DLD1 (cell line): ENCODE data around the gene GLTP.

Experiments used
- in situ Hi-C: cut with HindIII; loops from 2 replicates; pipeline ENCODE4 v1.10.0; 2017; ENCODE audit warnings: low sequenced_read_pairs

The GLTP gene

GRCh38 chr12:109822951-109823411 lies 57.4 kb downstream of the GLTP start:
- in situ Hi-C loops = no loop called here

GRCh38 chr12:109822416-109822815 lies 57.9 kb downstream of the GLTP start:
- in situ Hi-C loops = no loop called here

DNA sequence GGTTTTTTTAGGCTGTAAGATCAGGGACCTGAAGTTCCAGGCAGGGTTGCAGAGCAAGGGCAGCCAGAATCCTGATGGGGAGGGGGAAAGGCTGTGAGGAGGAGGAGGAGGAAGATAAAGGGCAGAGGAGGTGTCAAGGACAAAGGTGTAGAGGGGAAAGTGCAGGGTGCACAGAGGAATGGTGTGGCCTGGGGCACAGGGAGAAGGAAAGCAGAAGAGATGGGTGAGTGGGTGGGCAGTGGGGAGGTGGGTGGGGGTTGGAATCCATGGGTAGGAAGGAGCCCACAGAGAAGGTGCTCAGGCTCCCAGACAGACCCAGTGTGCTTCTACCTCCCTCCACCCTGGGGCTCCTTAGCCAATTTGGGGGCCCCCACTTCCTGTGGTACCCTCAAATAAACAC lies 58.4 kb downstream of the GLTP start:
- in situ Hi-C loops = no loop called here

DNA sequence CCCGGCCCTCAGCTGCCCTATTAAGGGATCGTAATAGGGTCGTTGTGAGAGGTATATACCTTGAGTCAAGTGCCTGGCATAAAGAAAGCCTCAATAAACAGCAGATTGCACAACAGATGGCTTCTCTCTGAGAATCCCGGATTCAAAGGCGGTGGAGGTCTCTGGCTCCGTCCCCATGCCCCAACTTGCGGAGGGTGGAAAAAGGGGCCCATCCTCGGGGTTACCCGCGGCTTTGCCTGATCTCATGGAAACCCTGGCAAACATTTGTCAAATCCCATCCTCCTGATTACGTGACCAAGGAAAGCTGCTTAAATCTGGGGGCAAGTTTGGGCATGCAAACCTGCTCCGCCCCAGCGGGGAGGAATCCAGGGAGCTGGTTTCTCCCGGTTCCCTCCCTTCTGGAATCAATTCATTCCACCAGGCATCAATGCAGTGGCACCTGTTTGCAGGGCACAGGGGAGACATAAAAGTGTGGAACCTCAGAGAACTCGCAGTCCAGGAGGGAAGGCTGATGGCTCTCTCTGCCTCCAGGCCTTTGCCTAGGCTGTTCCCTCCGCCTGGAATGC lies 59.4 kb downstream of the GLTP start:
- in situ Hi-C loops = no loop called here

- in situ Hi-C loops = loop anchor here (10.0 kb wide), 1 partner anchor 146 kb away; no protein-coding TSS in a partner anchor
Observed at GRCh38 chr12:109818905-109819500, 61.3 kb downstream of the GLTP start.

- in situ Hi-C loops = loop anchor here (10.0 kb wide), 1 partner anchor 147 kb away; no protein-coding TSS in a partner anchor
Observed at GRCh38 chr12:109818253-109818652, 62.1 kb downstream of the GLTP start.

GRCh38 chr12:109817627-109818231 lies 62.6 kb downstream of the GLTP start:
- in situ Hi-C loops = loop anchor here (10.0 kb wide), 1 partner anchor 147 kb away; no protein-coding TSS in a partner anchor

- in situ Hi-C loops = loop anchor here (10.0 kb wide), 1 partner anchor 148 kb away; no protein-coding TSS in a partner anchor
Observed at GRCh38 chr12:109816870-109817269, 63.5 kb downstream of the GLTP start.

GRCh38 chr12:109815757-109816617 lies 64.4 kb downstream of the GLTP start:
- in situ Hi-C loops = loop anchor here (10.0 kb wide), 1 partner anchor 149 kb away; no protein-coding TSS in a partner anchor

GRCh38 chr12:109815225-109815624 lies 65.1 kb downstream of the GLTP start:
- in situ Hi-C loops = loop anchor here (10.0 kb wide), 1 partner anchor 150 kb away; no protein-coding TSS in a partner anchor

DNA sequence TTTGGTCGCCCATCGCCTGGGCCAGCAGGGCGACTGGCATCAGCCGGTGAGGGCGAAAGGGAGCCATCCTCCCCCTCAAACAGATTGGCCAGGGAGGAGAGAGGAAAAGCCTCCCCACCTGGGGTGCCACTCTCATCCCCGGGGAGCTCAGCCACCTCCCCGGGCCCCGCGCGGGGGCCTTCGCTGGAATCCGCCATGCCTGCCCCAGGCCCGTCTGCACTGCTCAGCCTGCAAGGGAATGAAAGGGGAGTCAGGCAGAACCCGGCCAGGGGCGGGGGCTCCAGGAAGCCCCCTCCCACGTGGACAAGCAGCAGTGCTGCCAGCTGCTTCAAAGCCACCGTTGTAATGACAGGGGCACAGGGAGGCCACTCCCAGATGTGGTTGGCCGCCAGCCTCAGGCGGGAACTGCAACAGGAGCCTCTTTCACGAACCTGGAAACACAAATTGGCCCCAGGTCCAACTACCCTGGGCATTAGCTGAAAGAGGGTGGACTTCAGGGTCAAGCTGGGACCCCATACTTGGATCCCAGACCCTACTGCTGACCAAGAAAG lies 65.7 kb downstream of the GLTP start:
- in situ Hi-C loops = loop anchor here (10.0 kb wide), 1 partner anchor 150 kb away; no protein-coding TSS in a partner anchor

DNA sequence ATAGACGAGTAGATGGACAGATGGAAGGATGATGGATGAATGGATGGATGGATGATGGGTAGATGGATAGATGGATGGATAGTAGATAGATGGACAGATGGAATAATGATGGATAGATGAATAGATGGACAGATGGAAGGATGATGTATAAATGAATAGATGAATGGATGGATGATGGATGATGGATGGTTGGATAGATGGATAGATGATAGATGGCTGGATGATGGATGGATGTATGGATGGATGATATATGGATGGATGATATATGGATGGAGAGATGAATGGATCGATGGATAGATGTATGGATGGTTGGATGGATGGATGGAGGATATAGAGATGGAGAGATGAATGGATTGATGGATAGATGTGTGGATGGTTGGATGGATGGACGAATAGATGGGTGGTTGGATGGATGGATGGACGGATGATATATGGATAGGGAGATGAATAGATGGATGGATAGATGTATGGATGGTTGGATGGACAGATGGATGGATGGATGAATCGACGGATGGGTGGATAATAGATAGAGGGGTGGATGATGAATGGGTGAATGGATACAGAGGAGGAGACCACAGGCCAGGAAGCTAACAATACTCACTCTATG lies 66.4 kb downstream of the GLTP start:
- in situ Hi-C loops = loop anchor here (10.0 kb wide), 1 partner anchor 151 kb away; no protein-coding TSS in a partner anchor

DNA sequence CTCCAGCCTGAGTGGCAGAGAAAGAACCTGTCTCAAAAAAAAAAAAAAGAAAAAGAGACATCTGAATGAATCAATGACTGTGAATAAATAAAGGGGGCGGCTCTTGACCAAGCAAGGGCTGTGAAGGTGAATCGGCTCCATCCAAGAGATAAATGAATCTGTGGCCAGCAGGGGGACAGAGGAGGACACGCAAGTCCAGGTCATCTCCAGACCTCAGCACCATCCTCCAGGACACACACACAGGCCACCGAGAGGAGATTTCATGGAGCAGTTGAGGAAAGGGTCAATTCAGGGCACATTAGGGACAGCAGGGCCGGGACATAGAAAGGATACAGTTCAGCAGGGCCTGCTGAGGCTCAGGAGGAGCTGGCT lies 68.7 kb downstream of the GLTP start:
- in situ Hi-C loops = loop anchor here (10.0 kb wide), 1 partner anchor 153 kb away; no protein-coding TSS in a partner anchor

GRCh38 chr12:109810954-109811623 lies 69.3 kb downstream of the GLTP start:
- in situ Hi-C loops = loop anchor here (10.0 kb wide), 1 partner anchor 154 kb away; no protein-coding TSS in a partner anchor

- in situ Hi-C loops = no loop called here
Observed at GRCh38 chr12:109808876-109809646, 71.3 kb downstream of the GLTP start.

DNA sequence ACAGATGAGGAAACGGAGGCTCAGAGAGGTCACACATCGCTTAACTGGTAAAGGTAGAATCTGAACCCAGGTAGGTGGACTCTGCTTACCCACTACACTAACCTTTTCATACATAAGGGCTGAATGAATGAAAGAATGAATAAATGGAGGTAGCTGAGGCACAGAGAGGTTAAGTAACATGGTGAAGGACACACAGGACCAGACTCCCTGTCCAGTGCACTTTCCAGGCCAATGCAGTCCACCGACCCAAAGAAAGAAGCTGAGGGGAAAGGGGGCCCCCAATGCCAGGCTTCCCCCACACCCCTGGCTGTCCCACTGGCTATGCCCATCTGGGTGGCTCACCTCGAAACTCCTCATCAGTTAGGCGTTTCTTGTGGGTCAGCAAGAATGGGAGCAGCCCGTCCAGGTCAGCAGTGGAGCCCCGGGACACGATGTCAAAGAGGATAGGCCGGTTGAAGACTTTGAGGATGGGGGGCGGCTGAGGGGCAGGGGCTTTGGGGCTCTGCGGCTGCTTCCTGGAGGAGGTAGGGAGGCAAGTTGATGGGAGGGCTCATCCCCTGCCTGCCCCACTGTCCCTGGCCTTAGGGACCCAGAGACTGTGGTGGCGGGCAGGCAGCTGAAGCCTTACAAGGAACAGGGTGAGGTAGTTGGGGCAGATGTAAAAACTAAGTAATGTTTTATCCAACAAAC lies 72.2 kb downstream of the GLTP start:
- in situ Hi-C loops = no loop called here

- in situ Hi-C loops = no loop called here
Observed at GRCh38 chr12:109804820-109805761, 75.2 kb downstream of the GLTP start.
